ENCODE measurements around the gene RIMBP2.

RIMBP2 gene

DNA sequence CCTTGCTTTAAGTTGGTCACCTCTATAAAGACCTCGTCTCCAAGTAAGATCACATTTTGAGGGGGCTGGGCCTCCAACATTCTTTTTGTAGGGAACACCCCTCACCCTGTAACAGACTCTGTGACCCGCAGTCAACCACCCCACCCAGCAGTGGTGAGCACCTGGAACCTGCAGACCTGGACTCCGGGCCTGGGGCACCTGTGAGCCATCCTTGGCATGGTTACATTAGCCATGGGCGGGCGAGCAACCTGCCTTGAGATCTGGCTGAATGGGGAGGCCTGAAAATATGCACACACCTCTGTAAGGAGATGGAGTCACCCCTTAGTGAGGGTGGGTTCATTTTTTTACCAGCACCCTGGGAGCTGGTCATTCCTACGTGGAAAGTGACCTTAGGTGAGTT is 95.3 kb downstream of the RIMBP2 start:
- in situ Hi-C loops (cut with HindIII; ENCODE audit: low sequenced_read_pairs): no loop called here
- no peak for DNase-seq (ENCODE audit: low read depth)
- no peak overlapping the region for H3K4me3 ChIP-seq (ENCODE audit: low read depth, low read length)
- TF ChIP-seq CTCF (IDR thresholded peaks at IDR 0.05; ENCODE audit: low read depth, low read length, missing control alignments): no peak

GRCh38 chr12:130620281-130620680 is 95.8 kb downstream of the RIMBP2 start:
- no peak for DNase-seq (ENCODE audit: low read depth)
- no peak for TF ChIP-seq CTCF (IDR thresholded peaks at IDR 0.05; ENCODE audit: low read depth, low read length, missing control alignments)
- H3K4me3 ChIP-seq (ENCODE audit: low read depth, low read length): no peak overlapping the region
- in situ Hi-C loops (cut with HindIII; ENCODE audit: low sequenced_read_pairs): no loop called here

DNA sequence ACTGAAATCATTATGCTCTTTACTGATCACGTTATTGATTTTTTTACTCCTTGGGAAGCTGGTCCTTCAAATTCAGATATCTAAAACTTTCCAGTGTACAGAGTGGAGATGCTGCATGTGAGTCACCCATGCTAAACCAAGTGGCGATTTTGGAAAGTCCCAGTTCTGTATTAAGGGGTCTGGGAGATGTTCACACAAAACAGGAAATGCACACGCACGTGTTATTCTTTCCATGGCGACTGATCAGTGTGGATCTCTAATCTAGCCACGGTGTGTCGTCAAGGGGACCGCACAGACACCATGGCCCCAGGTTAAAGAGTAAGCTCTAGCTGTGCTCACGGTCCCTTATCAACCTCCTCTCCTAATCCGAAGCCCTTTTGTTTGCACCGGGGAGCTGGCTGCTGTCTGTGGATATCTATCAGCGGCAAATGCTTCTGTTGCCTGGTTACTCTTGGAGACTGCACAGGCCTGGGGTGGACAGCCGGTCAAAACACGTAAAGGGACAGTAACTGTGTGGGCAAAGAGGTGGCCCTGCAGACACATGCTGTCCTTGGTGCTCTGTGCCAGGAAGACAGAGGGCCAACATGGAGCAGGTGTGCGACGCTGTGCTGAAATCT is 96.6 kb downstream of the RIMBP2 start:
- DNase-seq (ENCODE audit: low read depth): no peak
- in situ Hi-C loops (cut with HindIII; ENCODE audit: low sequenced_read_pairs): no loop called here
- TF ChIP-seq CTCF (IDR thresholded peaks at IDR 0.05; ENCODE audit: low read depth, low read length, missing control alignments): no peak
- no peak overlapping the region for H3K4me3 ChIP-seq (ENCODE audit: low read depth, low read length)

- no peak for DNase-seq (ENCODE audit: low read depth)
- H3K4me3 ChIP-seq (ENCODE audit: low read depth, low read length): no peak overlapping the region
- in situ Hi-C loops (cut with HindIII; ENCODE audit: low sequenced_read_pairs): no loop called here
- TF ChIP-seq CTCF (IDR thresholded peaks at IDR 0.05; ENCODE audit: low read depth, low read length, missing control alignments): no peak
Observed at GRCh38 chr12:130617219-130617618, 98.9 kb downstream of the RIMBP2 start.

DNA sequence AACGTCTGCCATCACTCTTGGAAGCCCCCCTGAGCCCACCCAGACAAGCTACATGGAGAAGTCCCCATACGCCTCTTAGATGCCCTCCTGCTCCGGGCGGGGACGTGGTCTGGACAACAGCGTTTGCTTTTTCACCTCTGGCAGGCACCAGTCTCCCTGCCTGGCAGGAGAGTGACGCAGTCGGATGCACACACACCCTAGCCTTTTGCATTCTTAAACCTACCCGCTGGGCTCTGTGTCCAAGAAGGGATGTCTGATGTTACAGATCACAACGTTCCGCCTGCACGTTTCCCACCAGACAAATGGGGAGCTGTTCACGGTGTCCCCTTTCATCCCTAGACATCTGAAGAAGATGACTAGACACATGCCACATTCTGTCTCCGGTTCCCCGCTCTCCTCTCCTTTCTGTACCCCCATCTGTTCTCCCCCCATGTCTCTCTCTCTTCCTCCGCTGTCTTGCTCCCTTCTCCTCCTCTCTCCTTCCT is 100.2 kb downstream of the RIMBP2 start:
- TF ChIP-seq CTCF (IDR thresholded peaks at IDR 0.05; ENCODE audit: low read depth, low read length, missing control alignments): no peak
- H3K4me3 ChIP-seq (ENCODE audit: low read depth, low read length): no peak overlapping the region
- DNase-seq (ENCODE audit: low read depth): no peak
- in situ Hi-C loops (cut with HindIII; ENCODE audit: low sequenced_read_pairs): no loop called here

DNA sequence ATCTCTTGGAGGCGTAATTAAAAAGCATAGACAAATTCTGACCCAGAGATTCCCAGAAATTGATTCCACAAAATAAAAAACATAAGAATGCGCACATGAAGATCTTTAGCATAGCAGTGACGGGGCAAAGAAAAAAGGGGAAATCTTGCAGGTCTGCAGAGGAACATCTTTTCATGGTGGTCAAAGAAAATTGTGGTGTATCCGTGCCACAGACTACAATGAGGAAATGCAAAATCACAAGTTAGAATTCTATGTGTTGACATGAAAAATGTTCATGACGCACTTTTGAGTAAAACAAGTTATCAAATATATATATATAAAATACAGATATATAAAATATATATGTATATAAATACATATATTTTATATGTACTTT is 101.6 kb downstream of the RIMBP2 start:
- in situ Hi-C loops (cut with HindIII; ENCODE audit: low sequenced_read_pairs): no loop called here
- H3K4me3 ChIP-seq (ENCODE audit: low read depth, low read length): no peak overlapping the region
- TF ChIP-seq CTCF (IDR thresholded peaks at IDR 0.05; ENCODE audit: low read depth, low read length, missing control alignments): no peak
- no peak for DNase-seq (ENCODE audit: low read depth)
